K562 (cell line): ENCODE results near the gene CYP2A6. TPM values are rescaled to one million over a fixed set of nuclear protein-coding genes. Genes with fewer than 3 reads are reported as not detected.

Experiments used
- ATAC-seq: fragments of 200-7000 bp; cut with Tn5 transposase; 3 replicates; pipeline ENCODE4 v1.9.1; 2020; ENCODE audit warnings: moderate library complexity
- BruUV-seq: library from RNA; stranded (reverse); fragments of 400-500 nt; replicated peaks from 2 replicates; lab custom pipeline; 2021; lab: Mats Ljungman, UMichigan
- CTCF ChIA-PET: fragments of 300-600 bp; formaldehyde crosslinking; extraction: SDS; loops from one replicate; lab custom pipeline; 2021; ENCODE audit warnings: low intra/inter-chr PET ratio; lab: Yijun Ruan, JAX
- POLR2A ChIA-PET: fragments of 300-600, 350-650 bp; sonication (Branson Sonifier 250); formaldehyde crosslinking; extraction: SDS; loops from one replicate; lab custom pipeline; 2021; ENCODE audit warnings: antibody characterized with exemption, inconsistent platforms; lab: Yijun Ruan, JAX
- DNase-seq, 4 experiments: peaks; one replicate each; pipeline versions ENCODE4 v3.0.0 to v3.0.0-alpha.2; 2011 to 2018; ENCODE audit warnings: low spot score in 3 of 4, mixed read lengths in 3 of 4; ENCODE audit errors: extremely low read depth in 1 of 4
- FAIRE-seq: peaks from 2 replicates; lab custom pipeline; 2011; peaks lifted over from hg19 to GRCh38; lab: Jason Lieb, UNC
- H2AFZ ChIP-seq: 2 replicates; pipeline ENCODE4 v1.6.0; 2011; ENCODE audit warnings: low read depth, low read length, control low read depth, inconsistent platforms
- H3K27ac ChIP-seq: fragments of 200-600 bp; 3 replicates; pipeline ENCODE4 v1.8.0; 2011; ENCODE audit warnings: low read depth, mild to moderate bottlenecking, control low read depth, inconsistent platforms, low read length, moderate library complexity, mixed read lengths; ENCODE audit errors: extremely low read depth
- H3K27me3 ChIP-seq, 2 experiments: fragments of 300-600 bp in 1 of 2; 2 replicates in 1 of 2; 3 replicates in 1 of 2; pipeline versions ENCODE4 v1.6.0 to v1.8.0; 2011; ENCODE audit warnings: inconsistent platforms in 2 of 2, low read length in 2 of 2, mild to moderate bottlenecking in 1 of 2, mixed read lengths in 1 of 2, moderate library complexity in 1 of 2; ENCODE audit not compliant: control insufficient read depth in 2 of 2, insufficient read depth in 2 of 2
- H3K36me3 ChIP-seq: fragments of 300-600 bp; 3 replicates; pipeline ENCODE4 v1.8.0; 2011; ENCODE audit warnings: mild to moderate bottlenecking, low read length, inconsistent platforms; ENCODE audit not compliant: control insufficient read depth, insufficient read depth
- H3K4me1 ChIP-seq, 2 experiments: fragments of 200-600 bp in 1 of 2; replicated peaks in 1 of 2; 2 replicates in 1 of 2; 3 replicates in 1 of 2; pipeline versions ENCODE4 v1.5.1 to v1.8.0; 2011; ENCODE audit warnings: inconsistent platforms in 2 of 2, low read length in 2 of 2, mild to moderate bottlenecking in 1 of 2, mixed read lengths in 1 of 2, moderate library complexity in 1 of 2; ENCODE audit not compliant: control insufficient read depth in 2 of 2, insufficient read depth in 2 of 2
- H3K4me2 ChIP-seq: 2 replicates; pipeline ENCODE4 v1.6.1; 2011; ENCODE audit warnings: low read length, control low read depth, inconsistent platforms, mixed read lengths; ENCODE audit not compliant: insufficient read depth
- H3K4me3 ChIP-seq: fragments of 200-600 bp; sonication (generic), shearing (Covaris generic); 2 replicates; pipeline ENCODE4 v1.5.1; 2016; ENCODE audit warnings: control low read depth, inconsistent platforms
- H3K79me2 ChIP-seq: fragments of 200-600 bp; 3 replicates; pipeline ENCODE4 v1.8.0; 2011; ENCODE audit warnings: low read length, inconsistent platforms; ENCODE audit not compliant: control insufficient read depth, insufficient read depth
- H3K9ac ChIP-seq, 2 experiments: 2 replicates each; pipeline versions ENCODE4 v1.6.0 to v1.6.1; 2011; ENCODE audit warnings: low read depth in 2 of 2, low read length in 2 of 2, control low read depth in 1 of 2, inconsistent platforms in 1 of 2, mild to moderate bottlenecking in 1 of 2, mixed read lengths in 1 of 2; ENCODE audit not compliant: insufficient read depth in 1 of 2
- H3K9me1 ChIP-seq: one replicate; pipeline ENCODE4 v1.6.0; 2011; ENCODE audit warnings: inconsistent platforms, mild to moderate bottlenecking, low read length, moderate library complexity; ENCODE audit not compliant: control insufficient read depth, insufficient read depth
- H3K9me3 ChIP-seq: replicated peaks from 2 replicates; pipeline ENCODE4 v1.5.1; 2011; ENCODE audit warnings: low read depth, low read length, inconsistent platforms; ENCODE audit not compliant: control insufficient read depth, insufficient read depth
- H4K20me1 ChIP-seq: replicated peaks from 2 replicates; pipeline ENCODE4 v1.6.1; 2011; ENCODE audit warnings: low read length, inconsistent platforms, mixed read lengths; ENCODE audit not compliant: control insufficient read depth, insufficient read depth
- ARID4B ChIP-seq: sonication (generic); formaldehyde crosslinking; IDR thresholded peaks from 2 replicates; pipeline ENCODE4 v1.8.0; 2022; ENCODE audit warnings: mild to moderate bottlenecking, missing genetic modification reagents
- CBX8 ChIP-seq: fragments of 200-600 bp; sonication (generic); IDR thresholded peaks from 2 replicates; pipeline ENCODE4 v1.6.1; 2012; ENCODE audit warnings: borderline replicate concordance, mixed run types, low read depth, mild to moderate bottlenecking, moderate library complexity, mixed read lengths, low read length, control low read depth, inconsistent platforms; ENCODE audit not compliant: poor library complexity, severe bottlenecking; ENCODE audit errors: extremely low read depth
- CEBPZ ChIP-seq: fragments of 150-350 bp; IDR thresholded peaks from 2 replicates; pipeline ENCODE4 v1.6.1; 2014; ENCODE audit warnings: low read depth, mild to moderate bottlenecking, low read length, borderline replicate concordance
- GTF2A2 ChIP-seq: IDR thresholded peaks from 2 replicates; pipeline ENCODE4 v1.6.1; 2016; ENCODE audit warnings: mild to moderate bottlenecking, missing genetic modification characterization, missing compliant biosample characterization
- KAT7 ChIP-seq: sonication (generic); formaldehyde crosslinking; IDR thresholded peaks from 2 replicates; pipeline ENCODE4 v1.8.0; 2022; ENCODE audit warnings: missing genetic modification reagents, mild to moderate bottlenecking, borderline replicate concordance
- MTA3 ChIP-seq: fragments of 450-650 bp; formaldehyde crosslinking; IDR thresholded peaks from 2 replicates; pipeline ENCODE4 v1.6.1; 2017; ENCODE audit warnings: mild to moderate bottlenecking, borderline replicate concordance
- NBN ChIP-seq: fragments of 450-650 bp; IDR thresholded peaks from 2 replicates; pipeline ENCODE4 v1.6.1; 2016; ENCODE audit warnings: low read depth, mild to moderate bottlenecking
- NFIC ChIP-seq: fragments of 450-650 bp; IDR thresholded peaks from 2 replicates; pipeline ENCODE4 v1.6.1; 2017; ENCODE audit warnings: mild to moderate bottlenecking, inconsistent platforms
- POLR2AphosphoS5 ChIP-seq: IDR thresholded peaks from 2 replicates; pipeline ENCODE4 v1.6.1; 2011; ENCODE audit warnings: mild to moderate bottlenecking, low read depth, low read length, moderate library complexity; ENCODE audit not compliant: control insufficient read depth, insufficient read depth
- POLR2B ChIP-seq: fragments of 450-650 bp; IDR thresholded peaks from 2 replicates; pipeline ENCODE4 v1.6.1; 2018; ENCODE audit warnings: low read depth; ENCODE audit not compliant: partially characterized antibody
- TAF15 ChIP-seq: fragments of 200-400 bp; formaldehyde crosslinking; IDR thresholded peaks from 2 replicates; pipeline ENCODE4 v1.6.1; 2017; ENCODE audit warnings: mild to moderate bottlenecking, low read depth, low read length, moderate library complexity
- WGBS: fragments of 100-300 bp; shearing (Covaris generic); methylation state at CpG from one replicate; pipeline ENCODE4 v1.1.6; 2016; ENCODE audit warnings: low coverage, mixed read lengths; ENCODE audit not compliant: insufficient coverage; ENCODE audit errors: missing lambda C conversion rate; 5-methylcytosine and 5-hydroxymethylcytosine counted together
- in situ Hi-C: fragments of 300-500 bp; cut with MboI; formaldehyde crosslinking; loops from 4 replicates; pipeline ENCODE4 v1.15.0; 2018; ENCODE audit warnings: inconsistent platforms, mixed read lengths
- intact Hi-C: fragments of 100-400 bp; cut with micrococcal nuclease; formaldehyde crosslinking; loops from 2 replicates; pipeline ENCODE4 v1.14.2; 2022
- polyA plus RNA-seq, 8 experiments: library from polyadenylated mRNA; depleted of rRNA in 4 of 8; stranded (reverse) in 5 of 8; unstranded in 3 of 8; fragments of >200 nt; fragmentation: Nextera tagmentation in 2 of 8; fragmentation: Illumina TruSeq in 1 of 8; extraction: Ambion mirVana in 2 of 8; extraction: Trizol in 1 of 8; gene quantifications; 2 replicates each; pipeline versions ENCODE4 v1.2.1 to v1.2.3, GENCODE V29; 2011 to 2014; ENCODE audit warnings: inconsistent platforms in 1 of 8, missing spikeins in 1 of 8
- total RNA-seq, 7 experiments: library from RNA; depleted of rRNA in 6 of 7; stranded (reverse); fragments of >200 nt in 6 of 7; fragmentation: Illumina TruSeq in 2 of 7; extraction: Trizol in 2 of 7; gene quantifications; 2 replicates each; pipeline versions ENCODE4 v1.2.1 to v1.2.3, GENCODE V29; 2011 to 2021; ENCODE audit warnings: low replicate concordance in 1 of 7

CYP2A6 gene
- total and polyA plus RNA-seq, 9 of the 15 experiments (the other 6 are each of a cell fraction or from before 2014, with no cell fraction given), result 0.31 TPM; not detected in 8

GRCh38 chr19:40807147-40808020 is 42.9 kb downstream of the CYP2A6 start:
- peak overlapping the region in 1 of 2 experiments; percentile 59; a peak in 1 of 4 replicates for H3K9ac ChIP-seq
- intact Hi-C loops (loop anchor here (5.0 kb wide), 1 partner anchor 145 kb away; no protein-coding TSS in a partner anchor), in situ Hi-C loops (no loop called here)
- H3K9me3 ChIP-seq, result no peaks in the 10 kb centered on the region
- H4K20me1 ChIP-seq, result peaks cover 46% of the 10 kb centered on the region
- BruUV-seq, result no TSS peak
- H3K4me1 ChIP-seq, result peaks cover 37 to 81% of the 10 kb centered on the region in 2 experiments
- DNase-seq, result peak in 1 of 4 experiments; percentile 37
- H3K27ac ChIP-seq, result no peak overlapping the region
- no peak overlapping the region for H3K4me3 ChIP-seq
- H2AFZ ChIP-seq, result no peak overlapping the region
- 85% methylated on average over 17 of the region's 18 CpGs for WGBS
- no peak for ATAC-seq
- peaks cover 24% of the 10 kb centered on the region for H3K9me1 ChIP-seq
- no peak for FAIRE-seq
- peaks cover 73% of the 10 kb centered on the region for H3K36me3 ChIP-seq
- POLR2A ChIA-PET, result interaction anchor here (0.6 to 3.7 kb wide), 9 partner anchors 9 to 1126 kb away, joined by 3 to 26 read pairs (median 10); partner anchors contain the start of genes ACTMAP, EGLN2, RAB4B and SNRPA
- H3K79me2 ChIP-seq, result peaks cover 57% of the 10 kb centered on the region
- CTCF ChIA-PET, result no interaction called here
- no peak overlapping the region for H3K4me2 ChIP-seq
- no peaks in the 10 kb centered on the region for H3K27me3 ChIP-seq
- TF ChIP-seq POLR2B, result peak; percentile 6
- TF ChIP-seq NBN, result 0 out of 2 replicates have a peak, but pooled peaks have one; percentile 6
- no peak for TF ChIP-seq GTF2A2 (tag)
- TF ChIP-seq CEBPZ, result no peak
- 0 out of 2 replicates have a peak, but pooled peaks have one; percentile 1 for TF ChIP-seq NFIC
- TF ChIP-seq ARID4B (CRISPR knock-in tag), result no peak
- peak; percentile 5; the same call in 1 of the 2 replicates for TF ChIP-seq POLR2AphosphoS5
- TF ChIP-seq TAF15, result no peak
- TF ChIP-seq KAT7 (CRISPR knock-in tag), result 0 out of 2 replicates have a peak, but pooled peaks have one; percentile 61
- no peak for TF ChIP-seq CBX8
- peak; percentile 7; the same call in 1 of the 2 replicates for TF ChIP-seq MTA3
